ENCODE data around the gene CADM2.

The CADM2 gene

DNA sequence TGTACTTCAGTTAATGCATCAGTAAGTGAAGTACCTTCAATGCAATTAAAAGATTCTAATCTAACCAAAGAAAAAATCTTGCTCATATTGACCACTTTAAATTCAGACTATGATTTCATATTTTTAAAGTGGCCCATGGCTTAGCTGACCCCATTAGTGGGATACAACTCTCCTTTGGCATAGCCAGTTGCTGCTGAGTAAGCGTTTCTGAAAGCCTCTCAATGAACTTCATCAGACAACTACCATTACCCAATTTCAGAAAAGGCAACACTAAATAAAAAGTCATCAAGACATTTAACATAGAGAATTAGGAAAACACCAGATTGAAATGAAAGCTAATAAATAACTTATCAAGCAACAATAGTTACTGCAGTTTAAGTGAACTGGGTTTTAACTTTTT, 27.0 kb downstream of the CADM2 start:
- DNase-seq = no peak

DNA sequence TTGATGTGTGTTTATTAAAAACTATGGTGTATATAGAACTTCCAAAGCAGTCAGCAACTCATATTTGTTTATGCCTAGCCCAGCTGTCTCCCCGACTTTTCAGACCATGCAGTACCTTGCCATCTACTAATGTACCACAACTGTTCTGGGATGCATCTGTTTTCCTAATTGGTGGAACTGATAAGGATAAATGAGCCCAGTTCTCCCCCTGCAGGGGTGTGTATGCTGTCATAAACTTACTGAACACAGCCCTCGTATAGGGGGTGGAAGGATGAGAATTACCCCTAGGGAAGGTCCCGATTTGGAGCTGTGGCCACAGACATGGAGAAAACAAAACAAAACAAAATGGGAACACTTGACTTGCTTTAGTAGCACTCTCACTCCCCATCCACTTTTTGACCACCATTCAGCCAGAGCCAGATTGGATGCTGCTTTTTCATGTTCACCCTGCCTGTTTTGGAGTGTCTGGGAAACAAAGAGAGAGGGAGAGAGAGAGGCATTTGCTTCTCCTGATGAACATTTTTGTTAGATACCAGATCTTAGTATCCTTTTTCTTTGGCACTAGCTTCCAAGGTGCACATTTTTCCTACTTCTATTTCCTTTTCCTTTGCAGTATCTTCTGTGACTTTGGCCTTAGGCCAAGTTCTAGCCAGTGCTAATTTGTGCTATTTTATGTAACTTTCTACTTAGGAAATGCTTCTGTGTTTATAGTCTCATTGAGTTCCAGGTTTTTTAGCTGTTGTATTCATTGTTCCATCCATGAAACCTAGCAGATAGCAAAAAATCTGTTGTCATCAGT, 29.1 kb downstream of the CADM2 start:
- DNase-seq = peak; percentile 33

DNA sequence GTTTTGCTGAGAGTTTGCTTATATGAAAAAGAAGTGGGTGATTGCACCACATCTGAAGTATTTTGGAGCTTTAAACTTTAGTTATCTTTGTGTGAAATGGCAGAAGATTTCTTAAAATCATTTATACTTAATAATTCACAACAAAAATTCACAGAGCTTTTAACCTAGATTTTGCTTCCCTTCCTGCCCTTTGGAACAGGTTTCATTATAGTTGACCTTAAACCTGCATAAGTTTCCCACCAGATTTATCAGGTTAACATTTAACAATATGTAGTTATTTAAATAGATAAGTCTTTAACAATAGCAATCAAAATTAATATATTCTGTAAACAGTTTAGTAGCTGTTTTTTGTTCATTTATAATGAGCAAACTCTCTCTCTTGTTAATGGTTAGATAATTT, 30.3 kb downstream of the CADM2 start:
- no peak for DNase-seq

DNA sequence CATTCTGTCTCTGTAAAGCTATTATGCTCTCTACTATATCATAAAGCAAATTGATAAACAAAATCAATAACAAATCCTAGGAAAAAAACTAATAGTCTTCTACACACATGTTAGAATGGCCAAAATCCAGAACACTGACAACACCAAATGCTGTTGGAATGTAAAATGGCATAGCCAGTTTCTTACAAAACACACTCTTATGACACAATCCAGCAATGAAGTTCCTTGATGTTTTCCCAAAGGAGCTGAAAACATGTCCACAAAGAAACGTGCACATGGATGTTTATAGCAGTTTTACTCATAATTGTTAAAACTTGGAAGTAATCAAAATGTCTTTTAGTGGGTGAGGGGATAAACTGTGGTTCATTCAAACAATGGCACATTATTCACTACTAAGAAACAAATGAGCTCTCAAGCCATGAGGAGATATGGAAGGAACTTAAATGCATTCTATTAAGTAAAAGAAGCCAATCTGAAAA, 32.7 kb downstream of the CADM2 start:
- no peak for DNase-seq

DNA sequence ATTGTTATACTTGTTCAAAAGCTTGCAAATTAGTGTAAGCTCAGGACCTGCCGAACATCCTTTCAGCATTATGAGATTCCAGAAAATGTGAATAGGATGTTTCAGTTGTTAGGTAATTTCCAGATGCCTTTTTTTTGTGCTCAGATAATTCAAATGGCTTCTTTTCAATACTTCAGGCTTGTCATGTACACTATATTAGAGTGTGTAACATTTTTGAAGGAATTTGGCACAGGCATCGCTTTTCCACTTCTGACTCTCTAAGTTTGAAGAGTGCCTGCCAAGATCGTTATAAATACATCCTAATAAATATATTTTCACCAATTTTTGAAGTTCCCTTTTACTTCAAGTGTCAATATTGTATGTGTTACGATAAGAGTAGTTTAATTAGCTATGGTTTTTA, 35.2 kb downstream of the CADM2 start:
- no peak for DNase-seq

DNA sequence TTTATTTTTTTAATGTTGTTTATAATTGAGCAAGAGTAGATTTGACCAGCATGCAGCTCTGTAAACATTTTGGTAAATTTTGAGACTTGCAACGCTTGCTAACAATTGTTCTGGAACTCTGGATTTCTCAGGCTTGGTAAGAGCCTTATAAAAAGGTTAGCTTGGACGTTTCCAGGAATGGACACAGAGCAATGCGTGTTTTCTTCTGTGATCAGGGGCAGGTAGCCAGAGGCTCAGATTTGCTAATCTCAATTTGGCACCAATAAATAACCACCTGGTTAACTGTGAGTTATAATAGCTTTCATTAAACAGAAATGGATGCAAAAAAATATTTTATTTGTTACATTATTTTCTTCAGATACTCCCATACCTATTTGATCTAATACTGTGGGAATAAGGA, 39.8 kb downstream of the CADM2 start:
- DNase-seq = no peak

DNA sequence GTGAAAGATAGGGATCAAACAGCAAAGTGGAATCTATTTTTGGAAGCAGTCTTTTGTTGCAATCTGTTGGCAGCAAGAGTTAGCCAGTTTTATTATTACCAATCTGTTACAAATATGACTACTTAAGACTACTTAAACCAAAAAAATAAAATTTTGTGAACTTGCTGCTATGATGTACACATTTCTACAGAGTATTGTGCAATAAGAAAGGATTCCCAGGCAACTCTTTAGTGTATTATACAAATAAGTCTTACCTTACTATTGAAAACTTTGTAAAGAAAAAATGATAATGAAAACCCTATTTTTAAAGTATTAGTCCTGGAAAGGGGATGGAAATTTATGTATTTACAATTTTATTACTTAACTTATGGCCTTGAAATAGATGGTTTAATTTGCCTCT, 44.7 kb downstream of the CADM2 start:
- no peak for DNase-seq

DNA sequence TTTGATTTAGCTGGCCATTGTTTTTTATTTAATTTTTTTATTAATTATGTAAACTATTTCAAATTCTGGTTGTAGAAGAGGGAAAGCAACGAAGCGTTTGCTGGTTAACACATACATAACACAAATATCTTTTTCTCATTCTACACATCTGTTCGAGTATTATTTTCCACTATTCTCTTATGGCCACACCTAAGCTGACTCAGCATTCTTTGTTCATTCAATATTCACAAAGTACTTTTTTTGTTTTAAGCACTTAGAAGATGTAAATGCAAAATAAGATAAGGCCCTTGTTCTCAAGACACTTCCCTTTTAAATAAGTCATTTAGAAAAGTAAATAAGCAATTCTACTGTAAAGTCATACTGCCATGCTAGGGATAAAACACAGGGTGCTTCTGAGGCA, 45.4 kb downstream of the CADM2 start:
- no peak for DNase-seq

DNA sequence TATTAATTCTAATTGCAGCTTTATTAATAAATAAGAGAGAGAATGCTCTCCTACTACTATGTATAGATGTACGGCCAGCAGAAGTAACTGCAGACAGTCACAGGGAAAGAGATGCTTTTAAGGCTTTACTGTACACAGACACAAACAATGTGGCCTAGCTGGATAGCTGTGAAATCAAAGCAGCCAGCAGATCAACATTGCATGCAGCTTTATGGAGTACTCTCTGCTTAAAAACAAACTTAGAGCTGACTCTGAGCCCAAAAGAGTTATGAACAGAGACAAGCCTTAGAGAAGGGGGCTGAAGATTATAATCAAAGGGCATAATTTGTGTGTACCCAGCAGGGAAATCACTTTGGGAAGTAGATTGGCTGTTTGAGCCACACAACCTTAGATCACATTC, 47.2 kb downstream of the CADM2 start:
- DNase-seq = no peak

DNA sequence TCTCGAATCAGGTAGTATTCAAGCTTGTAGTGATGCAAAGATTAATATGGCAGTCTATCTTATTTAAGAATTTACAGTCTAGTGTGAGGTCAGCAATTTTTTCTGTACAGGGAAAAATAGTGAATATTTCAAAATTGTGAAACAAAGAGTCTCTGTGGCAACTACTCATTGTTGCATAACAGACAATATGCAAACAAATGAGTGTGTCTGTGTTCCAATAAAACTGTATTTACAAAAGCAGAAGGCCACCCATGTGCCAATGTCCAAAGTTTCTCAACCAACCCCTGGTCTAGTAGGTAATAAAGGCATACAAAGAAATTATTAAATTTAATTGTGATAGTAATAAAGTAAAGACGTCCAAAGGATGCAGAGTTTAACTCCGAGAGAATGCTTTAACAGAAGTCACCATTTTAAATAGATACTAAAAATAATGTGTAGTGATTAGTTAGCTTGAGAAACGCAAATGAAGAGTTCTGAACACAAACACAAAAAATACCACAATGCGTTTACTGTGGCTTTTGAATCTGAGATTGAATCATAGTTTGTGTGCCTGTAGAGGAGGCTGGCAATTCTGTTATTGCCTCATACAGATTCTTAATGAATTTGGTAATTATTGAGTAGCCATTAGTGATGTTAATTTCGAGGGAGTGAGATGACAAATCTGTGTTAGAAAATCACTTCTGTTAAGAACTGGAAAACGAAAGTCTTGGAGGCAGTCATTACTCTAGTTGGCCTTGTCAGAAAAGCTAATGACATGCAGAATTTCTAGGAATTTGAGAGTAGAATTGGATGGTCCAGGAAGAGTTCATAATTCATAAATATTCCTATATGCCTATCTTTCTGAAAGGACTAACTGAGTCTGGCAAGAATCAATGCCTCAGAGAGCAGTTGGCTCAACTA, 48.7 kb downstream of the CADM2 start:
- DNase-seq = no peak

DNA sequence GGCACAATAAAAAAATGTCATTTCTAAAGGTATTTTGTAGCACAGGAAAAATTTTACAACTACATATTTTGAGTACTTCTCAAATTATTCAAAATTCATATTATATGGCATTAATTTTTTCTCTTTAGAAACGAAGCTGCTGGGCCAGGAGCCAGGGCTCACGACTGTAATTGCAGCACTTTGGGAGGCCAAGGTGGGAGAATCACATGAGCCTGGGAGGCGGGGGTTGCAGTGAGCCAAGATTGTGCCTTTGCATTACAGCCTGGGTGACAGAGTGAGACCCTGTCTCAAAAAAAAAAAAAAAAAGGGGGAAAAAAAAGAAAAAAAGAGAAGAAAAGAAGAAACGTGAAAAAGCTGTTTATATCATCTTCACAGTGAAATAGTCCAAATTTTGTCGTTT, 62.0 kb downstream of the CADM2 start:
- DNase-seq = no peak

DNA sequence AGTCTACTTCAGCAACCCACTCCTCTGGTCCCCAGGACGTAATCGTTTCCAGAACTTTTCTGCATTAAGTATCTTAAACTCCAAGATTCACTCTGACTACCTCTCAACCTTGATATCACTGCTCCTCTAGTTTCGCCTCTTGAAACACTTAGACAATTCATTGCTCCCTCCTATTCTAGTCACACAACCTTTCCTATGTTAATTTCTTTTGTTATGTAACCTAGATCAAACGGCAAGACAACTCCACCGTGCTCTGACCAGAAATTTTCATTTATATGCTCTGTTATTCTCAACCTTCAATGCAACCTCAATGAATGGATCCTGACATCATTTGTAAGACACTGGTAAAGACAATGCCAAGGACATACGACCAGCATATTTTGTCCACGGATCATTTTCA, 71.3 kb downstream of the CADM2 start:
- no peak for DNase-seq

DNA sequence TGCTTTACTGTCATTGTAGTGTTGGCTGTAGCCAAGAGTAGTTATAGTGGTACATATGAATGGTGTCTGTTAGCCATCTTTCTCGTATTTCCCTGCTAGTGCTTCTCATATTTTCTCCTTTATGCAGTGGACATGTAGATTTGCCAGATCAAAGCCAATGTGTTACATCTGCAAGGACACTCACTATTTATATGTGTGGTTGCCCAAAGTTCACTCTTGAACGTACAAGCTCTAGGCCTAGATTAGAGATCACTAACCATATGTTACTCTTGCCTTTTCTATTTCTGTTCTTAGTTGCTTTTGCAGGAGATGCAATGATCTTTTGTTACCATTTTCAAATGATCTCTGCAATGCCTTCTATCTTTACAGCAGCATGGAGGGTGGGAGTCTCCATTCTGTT, 78.4 kb downstream of the CADM2 start:
- no peak for DNase-seq

DNA sequence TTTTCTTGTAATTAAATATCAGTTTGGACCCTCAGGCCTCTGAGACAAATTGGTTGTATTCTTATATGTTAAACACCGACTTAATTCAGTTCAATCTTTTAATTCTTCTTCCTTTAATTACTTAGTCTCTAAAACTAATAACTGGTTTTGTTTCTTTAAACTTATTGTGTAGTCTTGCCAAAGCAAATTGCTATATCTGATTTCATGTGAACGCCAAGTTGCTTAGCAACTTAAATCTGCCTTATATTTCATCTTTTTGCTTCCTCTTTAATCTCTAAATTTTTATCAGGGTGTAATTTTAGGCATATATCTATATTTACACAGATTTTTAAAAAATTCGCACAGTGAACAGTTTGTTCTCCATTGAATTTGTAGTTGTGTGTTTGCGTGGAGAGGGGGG, 82.2 kb downstream of the CADM2 start:
- no peak for DNase-seq

DNA sequence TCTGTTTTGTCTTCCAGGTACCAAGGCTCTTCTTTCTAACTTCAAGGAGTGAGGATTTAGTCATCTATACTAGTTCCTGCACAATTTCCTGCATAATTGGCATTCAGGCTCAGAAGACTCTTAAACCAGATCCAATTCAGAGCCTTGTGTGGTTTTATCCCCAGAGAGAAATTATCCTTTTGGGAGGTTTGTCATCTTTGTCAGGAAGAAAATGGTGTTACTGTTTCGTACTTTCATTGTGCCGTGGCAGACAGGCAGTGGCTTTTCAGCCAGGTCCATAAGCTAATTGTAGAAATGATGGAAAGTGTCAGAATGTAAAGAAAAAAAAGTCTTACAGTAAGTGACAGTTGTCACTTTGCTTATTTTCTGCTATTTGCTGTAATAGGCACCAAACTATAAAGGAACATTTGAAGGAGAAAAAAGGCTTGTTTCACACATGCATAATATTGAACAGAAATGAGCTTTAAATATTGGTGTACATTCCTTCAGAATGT, 82.8 kb downstream of the CADM2 start:
- no peak for DNase-seq

DNA sequence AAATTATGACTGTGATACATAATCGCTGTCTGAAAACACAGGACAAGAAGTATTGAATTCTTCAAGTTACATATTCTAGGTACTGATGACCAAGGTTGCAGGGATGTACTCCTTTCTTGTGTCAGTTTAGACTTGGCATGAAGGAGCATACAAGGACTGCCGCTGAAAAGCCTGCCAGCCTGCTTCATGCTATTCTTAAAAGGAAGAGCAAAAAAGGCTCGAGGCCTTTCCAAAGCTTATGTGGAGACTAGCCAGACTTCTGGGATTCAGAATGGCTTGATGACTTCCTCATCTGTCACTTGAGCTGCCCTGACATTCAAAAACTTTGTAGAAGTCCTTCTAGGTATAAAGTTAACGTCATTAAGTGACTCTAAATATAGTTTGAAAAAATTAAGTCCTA, 92.0 kb downstream of the CADM2 start:
- no peak for DNase-seq

DNA sequence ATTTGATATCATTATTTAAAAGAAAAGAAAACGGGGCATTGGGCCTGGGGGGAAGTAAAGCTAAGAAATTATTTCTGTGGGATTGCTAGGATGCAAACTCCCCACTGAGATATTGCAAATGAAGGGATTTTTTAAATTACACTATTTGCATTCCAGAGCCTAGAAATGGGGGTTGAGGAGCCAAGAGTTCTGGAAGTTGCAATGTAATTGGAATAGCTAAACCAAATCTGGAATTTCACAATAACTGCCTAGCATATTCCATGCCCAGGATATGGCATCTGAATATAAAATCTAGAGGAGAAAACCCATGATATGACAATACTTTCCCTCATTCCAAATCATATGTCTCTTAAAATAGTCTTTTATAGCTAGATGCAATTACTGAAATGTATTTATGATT, 93.0 kb downstream of the CADM2 start:
- DNase-seq = no peak

DNA sequence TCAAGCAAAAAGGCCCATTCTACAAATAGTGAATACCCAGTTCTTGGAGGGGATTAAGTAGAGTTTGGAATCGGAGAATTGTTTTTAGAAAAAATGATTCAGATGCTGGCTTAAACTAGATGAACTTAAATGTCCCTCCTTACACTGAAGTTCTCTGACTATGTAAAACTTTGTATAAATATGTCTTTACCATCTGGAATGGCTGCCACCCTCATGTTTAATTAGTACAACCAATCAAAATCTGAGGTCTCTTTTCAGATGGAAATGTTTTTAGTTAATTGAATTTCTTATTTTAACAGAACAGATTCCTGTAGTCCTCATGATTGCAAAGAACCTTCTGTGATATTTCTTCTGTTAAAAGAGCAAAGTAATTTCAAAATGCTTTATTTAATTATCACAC, 94.8 kb downstream of the CADM2 start:
- DNase-seq = no peak

DNA sequence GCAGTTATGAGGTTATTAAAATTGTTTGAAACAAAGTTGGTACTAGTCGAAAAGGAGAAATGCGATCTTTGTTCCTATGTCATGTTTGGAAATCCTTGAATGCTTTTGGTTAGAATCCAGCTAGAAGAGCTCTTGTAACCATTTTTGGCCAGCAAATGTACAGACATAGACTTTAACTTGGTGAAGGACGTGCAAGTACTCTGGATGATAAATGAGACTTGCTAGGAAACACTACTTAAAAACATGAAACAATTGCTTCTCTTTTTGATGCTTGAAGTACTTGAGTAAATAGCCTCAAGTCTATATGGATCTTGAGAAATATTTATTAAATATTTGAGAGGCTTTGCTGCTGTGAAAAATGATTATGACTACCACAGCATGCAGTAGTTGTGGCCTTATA, 95.8 kb downstream of the CADM2 start:
- no peak for DNase-seq

DNA sequence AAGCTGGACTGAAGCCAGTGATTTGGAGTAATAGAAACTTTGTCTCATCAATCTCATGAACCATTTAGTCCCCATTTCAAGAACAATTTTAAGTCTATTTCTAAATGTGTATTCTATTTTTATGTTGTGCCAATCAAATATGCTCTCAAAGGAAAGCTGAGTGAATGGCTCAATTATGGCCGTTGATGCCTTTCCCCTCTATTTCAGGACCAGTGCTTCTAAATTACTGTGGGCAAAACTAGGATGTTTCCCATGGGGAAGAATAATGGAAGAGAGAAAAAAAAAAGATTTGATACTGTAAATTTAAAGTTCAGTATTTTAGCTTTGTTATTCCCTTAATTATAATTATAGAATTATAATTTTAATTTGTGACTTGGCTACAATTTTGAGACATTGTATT, 110.1 kb downstream of the CADM2 start:
- DNase-seq = no peak

DNA sequence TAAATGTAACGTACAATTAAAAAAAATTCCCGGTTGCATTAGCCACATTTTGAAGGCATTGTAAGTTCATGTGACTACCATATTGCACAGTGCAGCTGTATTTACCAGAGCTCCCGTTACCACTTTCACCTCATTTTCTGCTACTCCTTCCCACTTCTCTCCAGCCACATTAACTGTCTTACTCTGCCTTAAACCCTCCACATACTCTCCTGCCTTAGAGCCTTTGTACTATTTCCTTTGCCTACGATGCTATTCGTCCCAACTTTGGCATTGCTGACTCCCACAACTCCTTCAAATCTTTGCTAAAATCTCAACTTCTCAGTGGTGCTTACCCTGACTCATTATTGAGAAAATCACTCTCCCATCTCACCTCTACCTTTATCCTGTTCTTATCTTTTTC, 115.2 kb downstream of the CADM2 start:
- DNase-seq = no peak

DNA sequence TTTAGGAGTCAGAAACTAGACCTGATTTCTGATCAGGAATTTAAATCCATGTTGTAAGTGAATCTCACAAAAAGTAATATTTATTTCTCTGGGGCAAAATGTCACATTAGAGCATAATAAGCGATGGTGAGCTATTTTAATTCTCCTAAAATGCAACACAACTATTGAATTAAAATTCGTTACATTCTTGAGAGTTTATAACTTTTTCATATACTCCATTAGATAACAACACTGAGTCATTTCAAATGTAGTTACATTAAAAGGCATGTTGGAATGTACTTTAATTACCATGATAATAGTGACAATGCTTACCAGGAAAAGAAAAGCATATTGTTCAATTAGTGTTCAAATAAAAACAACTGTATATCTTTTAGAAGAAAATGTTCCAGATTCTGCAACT, 116.9 kb downstream of the CADM2 start:
- DNase-seq = no peak

DNA sequence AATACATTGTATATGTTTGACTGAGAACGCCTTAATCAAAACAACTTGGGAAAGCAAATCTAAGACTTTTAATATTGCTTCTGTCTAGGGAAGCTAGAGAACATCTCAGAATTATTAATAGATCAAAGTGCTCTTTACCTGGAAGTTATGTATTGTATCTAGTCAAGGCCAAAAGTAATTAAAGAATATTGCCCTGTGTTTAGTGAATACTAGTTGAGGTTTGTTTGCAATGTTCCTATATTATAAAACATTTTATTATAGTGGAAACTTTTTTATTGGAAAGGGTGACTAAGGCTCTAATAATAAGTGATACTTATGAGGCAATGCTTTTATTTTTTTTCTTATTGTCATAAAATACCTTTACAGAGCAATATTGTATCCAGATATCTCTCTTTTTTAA, 118.2 kb downstream of the CADM2 start:
- DNase-seq = no peak

All from right hindlimb (tissue), 1 donor.